Spleen (tissue), 11 donors: ENCODE data around the gene ABLIM2. TPM values are rescaled to one million over a fixed set of nuclear protein-coding genes. Genes with fewer than 3 reads are reported as not detected.

Experiments
- DNase-seq: peaks from one replicate; pipeline ENCODE4 v3.0.0-alpha.2; 2020
- H3K27ac ChIP-seq, 8 donors: fragments of 200-600 bp; sonication (generic) in 7 of 8; 1 replicate in 4 of 8; 2 replicates in 4 of 8; pipeline versions ENCODE4 v1.5.0 to v1.8.0; 2016 to 2021; ENCODE audit warnings: inconsistent platforms in 4 of 8, mild to moderate bottlenecking in 4 of 8, moderate library complexity in 1 of 8
- H3K27me3 ChIP-seq, 7 donors: fragments of 200-600 bp; sonication (generic) in 6 of 7; replicated peaks in 1 of 7; 1 replicate in 4 of 7; 2 replicates in 3 of 7; pipeline versions ENCODE4 v1.5.0 to v1.8.0; 2016 to 2021; ENCODE audit warnings: inconsistent platforms in 3 of 7, mild to moderate bottlenecking in 1 of 7
- H3K36me3 ChIP-seq, 6 donors: fragments of 200-600 bp; sonication (generic) in 5 of 6; 1 replicate in 4 of 6; 2 replicates in 2 of 6; pipeline versions ENCODE4 v1.5.0 to v1.8.0; 2016 to 2021; ENCODE audit warnings: inconsistent platforms in 2 of 6
- H3K4me1 ChIP-seq, 6 donors: fragments of 200-600 bp; sonication (generic) in 5 of 6; 1 replicate in 3 of 6; 2 replicates in 3 of 6; pipeline versions ENCODE4 v1.5.0 to v1.8.0; 2016 to 2021; ENCODE audit warnings: inconsistent platforms in 3 of 6
- H3K4me3 ChIP-seq, 8 donors: fragments of 200-600 bp; sonication (generic) in 7 of 8; 1 replicate in 4 of 8; 2 replicates in 4 of 8; pipeline versions ENCODE4 v1.5.0 to v1.8.0; 2016 to 2021; ENCODE audit warnings: inconsistent platforms in 4 of 8, mild to moderate bottlenecking in 4 of 8, moderate library complexity in 2 of 8
- H3K9me3 ChIP-seq, 8 donors: fragments of 200-600 bp; sonication (generic) in 7 of 8; 1 replicate in 4 of 8; 2 replicates in 4 of 8; pipeline versions ENCODE4 v1.5.0 to v1.8.0; 2016 to 2021; ENCODE audit warnings: inconsistent platforms in 4 of 8
- POLR2A ChIP-seq, 3 donors: fragments of 450-650 bp; IDR thresholded peaks; one replicate each; pipeline ENCODE4 v1.5.1; 2017; ENCODE audit warnings: antibody characterized with exemption in 3 of 3, mild to moderate bottlenecking in 1 of 3
- POLR2AphosphoS5 ChIP-seq, 3 donors: sonication (generic); formaldehyde crosslinking; IDR thresholded peaks; one replicate each; pipeline ENCODE4 v1.5.1; 2017; ENCODE audit warnings: antibody characterized with exemption in 3 of 3
- WGBS, 5 donors: extraction: QIAGEN DNeasy Blood & Tissue Kit in 3 of 5; methylation state at CpG; one replicate each; pipeline versions ENCODE4 v1.1.5 to v1.1.7; 2013 to 2018; 5-methylcytosine and 5-hydroxymethylcytosine counted together
- intact Hi-C: fragments of 100-400 bp; cut with DNase I; formaldehyde crosslinking; loops from one replicate; pipeline ENCODE4 v1.15.0; 2023; ENCODE audit warnings: low total_unique reads
- polyA plus RNA-seq, 3 donors: library from polyadenylated mRNA; stranded (reverse); fragments of 200-250 nt; gene quantifications; one replicate each; pipeline ENCODE4 v1.2.1, GENCODE V29; 2013
- total RNA-seq, 7 donors: library from RNA; depleted of rRNA in 3 of 7; stranded (reverse); fragments of >200 nt in 3 of 7; fragmentation: NEBNext Ultra II Directional in 4 of 7; extraction: Animal tissue kit (Norgen Biotek cat#: 25700) in 4 of 7; gene quantifications; one replicate each; pipeline versions ENCODE4 v1.1.0 to v1.2.1, GENCODE V29; 2016 to 2021
- TF ChIP-seq, protein P1 (sequence below), 11 experiments: fragments of 200-600 bp in 7 of 11; fragments of 450-650 bp in 4 of 11; sonication (generic) in 4 of 11; IDR thresholded peaks in 8 of 11; conservative IDR thresholded peaks in 3 of 11; 1 replicate in 7 of 11; 2 replicates in 4 of 11; pipeline versions ENCODE4 v1.4.0 to v1.8.0; 2016 to 2021; ENCODE audit warnings: antibody characterized with exemption in 11 of 11, inconsistent platforms in 4 of 11, mild to moderate bottlenecking in 1 of 11
- donor health status: healthy with polysubstance abuse.
- donor health status: DM: no; HTN: no; CAD: no; lungs with moderate emphysema.
- donor health status: DM: no; HTN: no; CAD: no.
- donor health status: Bipolar disorder and iron deficiency.
- donor health status: healthy.
- donor health status: DM: no; HTN: no; CAD: no.
- donor health status: DM: yes; HTN: yes; CAD: no.

The ABLIM2 gene
- total and polyA plus RNA-seq, 10 donors = 11.8 to 127 (median 62.8) TPM

DNA sequence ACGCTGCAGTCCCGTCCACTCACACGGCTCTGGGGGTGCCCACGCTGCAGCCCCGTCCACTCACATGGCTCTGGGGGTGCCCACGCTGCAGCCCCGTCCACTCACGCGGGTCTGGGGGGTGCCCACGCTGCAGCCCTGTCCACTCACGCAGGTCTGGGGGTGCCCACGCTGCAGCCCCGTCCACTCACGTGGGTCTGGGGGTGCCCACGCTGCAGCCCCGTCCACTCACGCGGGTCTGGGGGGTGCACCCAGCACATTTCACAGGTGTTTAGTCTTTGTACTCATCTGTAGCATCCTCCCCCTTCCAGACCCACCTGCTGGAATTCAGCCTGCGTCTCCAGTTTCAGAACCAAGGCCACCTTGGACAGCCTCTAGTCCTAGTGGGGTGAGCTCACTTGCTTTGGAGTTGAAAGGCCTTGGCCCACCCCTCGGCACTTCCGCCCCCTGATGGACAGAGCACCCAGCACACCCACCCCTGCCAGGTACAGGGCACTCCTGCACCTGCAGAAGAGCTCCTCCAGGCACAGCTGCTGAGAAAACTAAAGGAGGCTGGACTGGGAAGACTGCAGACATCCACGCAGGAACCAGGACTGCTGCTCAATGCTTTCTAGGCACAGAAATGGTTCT lies 73.0 kb downstream of the ABLIM2 start:
- 83 to 91% (median 88%) methylated on average over 13 to 22 of the region's 22 CpGs for WGBS, 5 donors
- H3K9me3 ChIP-seq = no peaks in the 10 kb centered on the region
- DNase-seq = no peak
- intact Hi-C loops = no loop called here
- no peak overlapping the region for H3K4me3 ChIP-seq
- H3K27me3 ChIP-seq = no peaks in the 10 kb centered on the region
- TF ChIP-seq POLR2A (IDR thresholded peaks at IDR 0.05) = no peak
- no peak for TF ChIP-seq POLR2AphosphoS5 (IDR thresholded peaks at IDR 0.05)
- TF ChIP-seq, protein P1, sequence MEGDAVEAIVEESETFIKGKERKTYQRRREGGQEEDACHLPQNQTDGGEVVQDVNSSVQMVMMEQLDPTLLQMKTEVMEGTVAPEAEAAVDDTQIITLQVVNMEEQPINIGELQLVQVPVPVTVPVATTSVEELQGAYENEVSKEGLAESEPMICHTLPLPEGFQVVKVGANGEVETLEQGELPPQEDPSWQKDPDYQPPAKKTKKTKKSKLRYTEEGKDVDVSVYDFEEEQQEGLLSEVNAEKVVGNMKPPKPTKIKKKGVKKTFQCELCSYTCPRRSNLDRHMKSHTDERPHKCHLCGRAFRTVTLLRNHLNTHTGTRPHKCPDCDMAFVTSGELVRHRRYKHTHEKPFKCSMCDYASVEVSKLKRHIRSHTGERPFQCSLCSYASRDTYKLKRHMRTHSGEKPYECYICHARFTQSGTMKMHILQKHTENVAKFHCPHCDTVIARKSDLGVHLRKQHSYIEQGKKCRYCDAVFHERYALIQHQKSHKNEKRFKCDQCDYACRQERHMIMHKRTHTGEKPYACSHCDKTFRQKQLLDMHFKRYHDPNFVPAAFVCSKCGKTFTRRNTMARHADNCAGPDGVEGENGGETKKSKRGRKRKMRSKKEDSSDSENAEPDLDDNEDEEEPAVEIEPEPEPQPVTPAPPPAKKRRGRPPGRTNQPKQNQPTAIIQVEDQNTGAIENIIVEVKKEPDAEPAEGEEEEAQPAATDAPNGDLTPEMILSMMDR (IDR thresholded peaks at IDR 0.05 in 8 of 11, conservative IDR thresholded peaks at IDR 0.05 in 3 of 11) = no peak
- H3K36me3 ChIP-seq = peaks cover 0 to 68% (median 4%) of the 10 kb centered on the region in 6 donors
- H3K4me1 ChIP-seq = peaks cover 0 to 24% (median 3%) of the 10 kb centered on the region in 6 donors
- no peak overlapping the region for H3K27ac ChIP-seq

DNA sequence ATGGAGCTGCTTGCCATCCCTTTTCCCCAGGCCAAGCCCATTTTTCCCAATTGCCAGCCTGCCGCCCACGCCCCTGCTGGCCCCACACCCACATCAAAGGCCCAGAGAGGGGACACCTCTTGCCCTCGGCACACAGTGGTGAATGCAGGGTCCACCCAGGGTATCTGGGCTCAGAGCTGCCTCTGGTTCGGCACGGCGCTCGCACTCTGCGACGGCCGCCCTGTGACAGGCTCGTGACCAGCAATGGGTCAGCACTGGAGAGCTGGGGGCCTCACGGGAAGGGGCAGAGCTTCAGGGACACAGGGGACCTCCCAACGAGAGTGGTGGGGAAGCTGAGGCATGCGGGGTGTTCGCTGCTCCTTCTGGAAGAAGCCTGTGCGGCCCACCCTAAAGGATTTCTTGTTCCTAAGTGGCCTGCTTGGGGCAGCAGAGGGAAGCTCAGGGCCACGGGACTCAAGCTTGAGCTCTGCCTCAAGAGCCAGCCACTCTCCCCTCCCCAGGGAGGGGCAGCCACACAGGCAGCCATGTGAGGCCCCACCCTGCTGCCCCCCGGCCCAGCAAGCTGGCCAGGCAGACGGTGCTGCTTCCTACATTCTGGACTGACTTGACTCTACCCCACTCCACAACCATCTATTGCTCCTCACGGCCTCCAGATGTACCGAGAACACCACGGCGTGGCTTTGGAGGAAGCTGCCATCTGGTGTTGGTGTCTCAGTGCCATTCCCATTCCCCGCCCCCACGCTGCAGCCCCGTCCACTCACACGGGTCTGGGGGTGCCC lies 73.7 kb downstream of the ABLIM2 start:
- Histone ChIP-seq H3K4me1 (peaks cover 0 to 24% (median 6%) of the 10 kb centered on the region in 6 donors), H3K4me3 (no peak overlapping the region), H3K9me3 (no peaks in the 10 kb centered on the region), H3K27me3 (no peaks in the 10 kb centered on the region), H3K27ac (no peak overlapping the region), H3K36me3 (peaks cover 0 to 75% (median 4%) of the 10 kb centered on the region in 6 donors)
- intact Hi-C loops = no loop called here
- TF ChIP-seq, protein P1 (IDR thresholded peaks at IDR 0.05 in 8 of 11, conservative IDR thresholded peaks at IDR 0.05 in 3 of 11) = no peak
- no peak for TF ChIP-seq POLR2AphosphoS5 (IDR thresholded peaks at IDR 0.05)
- TF ChIP-seq POLR2A (IDR thresholded peaks at IDR 0.05) = no peak
- DNase-seq = no peak
- WGBS, 5 donors = 83 to 93% (median 88%) methylated on average over 22 to 27 of the region's 27 CpGs

DNA sequence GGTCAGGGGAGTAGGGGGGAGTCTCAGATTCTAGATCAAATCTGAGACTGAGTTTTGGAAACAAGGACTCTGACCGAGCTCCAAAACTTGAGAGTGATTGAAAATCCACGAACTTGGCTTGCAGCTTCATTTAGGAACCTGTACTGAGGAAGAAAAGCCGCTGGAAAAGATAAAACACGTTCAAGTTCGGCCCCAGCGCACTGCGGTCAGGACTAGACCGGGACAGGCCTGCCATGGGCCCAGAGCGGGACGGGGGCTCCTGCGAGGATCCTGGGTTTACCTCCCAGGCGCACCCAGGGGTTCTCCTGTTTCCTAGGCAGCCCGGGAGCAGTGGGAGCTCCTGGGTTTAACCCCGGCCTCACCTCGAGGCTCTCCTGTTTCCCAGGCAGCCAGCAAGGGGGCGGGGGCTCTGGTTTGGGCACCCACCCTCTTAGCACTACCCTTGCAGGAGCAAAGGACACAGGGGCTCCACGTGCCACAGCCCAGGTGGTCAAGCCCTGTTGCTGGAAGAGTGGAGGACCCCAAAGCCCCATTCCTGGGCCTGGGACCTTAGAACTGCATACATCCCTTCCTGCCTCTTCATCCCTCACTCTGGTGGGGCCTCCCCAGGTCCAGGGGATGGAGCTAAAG lies 74.5 kb downstream of the ABLIM2 start:
- TF ChIP-seq, protein P1 (IDR thresholded peaks at IDR 0.05 in 8 of 11, conservative IDR thresholded peaks at IDR 0.05 in 3 of 11) = no peak
- TF ChIP-seq POLR2AphosphoS5 (IDR thresholded peaks at IDR 0.05) (no peak), POLR2A (IDR thresholded peaks at IDR 0.05) (no peak)
- H3K9me3 ChIP-seq = no peaks in the 10 kb centered on the region
- WGBS, 5 donors = 81 to 88% (median 86%) methylated on average over 13 to 17 of the region's 17 CpGs
- no peak overlapping the region for H3K4me3 ChIP-seq
- peaks cover 0 to 79% (median 4%) of the 10 kb centered on the region in 6 donors for H3K36me3 ChIP-seq
- peaks cover 0 to 30% (median 12%) of the 10 kb centered on the region in 6 donors for H3K4me1 ChIP-seq
- no peak for DNase-seq
- H3K27ac ChIP-seq = no peak overlapping the region
- intact Hi-C loops = no loop called here
- H3K27me3 ChIP-seq = no peaks in the 10 kb centered on the region
